NCI-H187 treated with DMSO at 0.1 percent for 48 hours (cell line): ENCODE results near the gene EGFL6.

Experiments
- DNase-seq: peaks from one replicate; lab custom pipeline; 2025; lab: John Stamatoyannopoulos, UW

Gene EGFL6

GRCh38 chrX:13569479-13570260, at the start of gene EGFL6:
Gene EGFL6, plus strand, starts transcription at chrX:13569601. Its CDS starts 261 bp downstream, at chrX:13569862.
- no peak for DNase-seq

- DNase-seq, result no peak
Observed at GRCh38 chrX:13520351-13520750, 49.0 kb upstream of the EGFL6 start.

- DNase-seq, result no peak
Observed at GRCh38 chrX:13520936-13521335, 48.5 kb upstream of the EGFL6 start.

GRCh38 chrX:13522811-13523210, 46.6 kb upstream of the EGFL6 start:
- no peak for DNase-seq

GRCh38 chrX:13533726-13534125, 35.7 kb upstream of the EGFL6 start:
- no peak for DNase-seq

- no peak for DNase-seq
Observed at GRCh38 chrX:13535376-13536165, 33.8 kb upstream of the EGFL6 start.

- DNase-seq, result no peak
Observed at GRCh38 chrX:13536551-13536950, 32.9 kb upstream of the EGFL6 start.

GRCh38 chrX:13538414-13538813, 31.0 kb upstream of the EGFL6 start:
- DNase-seq, result no peak

- DNase-seq, result no peak
Observed at GRCh38 chrX:13540602-13541001, 28.8 kb upstream of the EGFL6 start.

GRCh38 chrX:13545726-13546125, 23.7 kb upstream of the EGFL6 start:
- DNase-seq, result no peak

GRCh38 chrX:13547671-13548070, 21.7 kb upstream of the EGFL6 start:
- no peak for DNase-seq

- DNase-seq, result no peak
Observed at GRCh38 chrX:13550346-13550745, 19.1 kb upstream of the EGFL6 start.

- DNase-seq, result no peak
Observed at GRCh38 chrX:13551610-13552009, 17.8 kb upstream of the EGFL6 start.

GRCh38 chrX:13552892-13553291, 16.5 kb upstream of the EGFL6 start:
- no peak for DNase-seq

- DNase-seq, result no peak
Observed at GRCh38 chrX:13565511-13565910, 3.9 kb upstream of the EGFL6 start.

- DNase-seq, result no peak
Observed at GRCh38 chrX:13570261-13570605, 832 bp downstream of the EGFL6 start.

GRCh38 chrX:13571136-13571535, 1.7 kb downstream of the EGFL6 start:
- no peak for DNase-seq

- DNase-seq, result no peak
Observed at GRCh38 chrX:13574600-13574999, 5.2 kb downstream of the EGFL6 start.

- no peak for DNase-seq
Observed at GRCh38 chrX:13579661-13580060, 10.3 kb downstream of the EGFL6 start.

GRCh38 chrX:13581554-13581953, 12.2 kb downstream of the EGFL6 start:
- no peak for DNase-seq

- no peak for DNase-seq
Observed at GRCh38 chrX:13587786-13588477, 18.5 kb downstream of the EGFL6 start.

GRCh38 chrX:13590207-13590606, 20.8 kb downstream of the EGFL6 start:
- DNase-seq, result no peak

GRCh38 chrX:13590914-13591313, 21.5 kb downstream of the EGFL6 start:
- DNase-seq, result no peak
